Hepatocyte (in vitro differentiated cells): ENCODE measurements around the gene SYNE4.

Source experiments
- CTCF ChIP-seq: fragments of 200-600 bp; sonication (generic); IDR thresholded peaks from 2 replicates; pipeline ENCODE4 v1.5.1; 2016; ENCODE audit warnings: antibody characterized with exemption, mild to moderate bottlenecking; ENCODE audit not compliant: poor library complexity
- EZH2 ChIP-seq: fragments of 200-600 bp; sonication (generic); IDR thresholded peaks from 2 replicates; pipeline ENCODE4 v1.6.1; 2016; ENCODE audit warnings: antibody characterized with exemption, mild to moderate bottlenecking, borderline replicate concordance

DNA sequence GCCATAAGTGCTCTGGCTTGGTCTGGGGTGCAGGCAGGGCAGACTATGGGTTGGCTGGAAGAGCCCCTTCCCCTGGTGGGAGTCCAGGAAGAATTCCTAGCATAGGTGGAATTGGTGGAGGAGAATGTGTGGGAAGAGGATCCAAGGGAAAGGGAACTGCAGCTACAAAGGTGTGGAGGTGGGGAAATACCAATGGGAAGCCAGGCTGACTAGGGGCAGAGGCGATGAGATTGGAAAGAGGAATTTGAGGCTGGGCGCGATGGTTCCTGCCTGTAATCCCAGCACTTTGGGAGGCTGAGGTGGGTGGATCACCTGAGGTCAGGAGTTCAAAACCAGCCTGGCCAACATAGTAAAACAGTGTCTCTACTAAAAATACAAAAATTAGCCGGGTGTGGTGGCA lies 18.5 kb downstream of the SYNE4 start:
- TF ChIP-seq EZH2 = no peak
- no peak for TF ChIP-seq CTCF
